GM10847 (cell line): ENCODE measurements around the gene MCTP2.

Experiments
- POLR2A ChIP-seq: IDR thresholded peaks from 2 replicates; pipeline ENCODE4 v1.6.1; 2011; ENCODE audit not compliant: insufficient read length; ENCODE audit errors: extremely low read depth

The MCTP2 gene

GRCh38 chr15:94400526-94401298, 169.4 kb downstream of the MCTP2 start:
- no peak for TF ChIP-seq POLR2A

GRCh38 chr15:94403331-94403730, 172.0 kb downstream of the MCTP2 start:
- no peak for TF ChIP-seq POLR2A

- no peak for TF ChIP-seq POLR2A
Observed at GRCh38 chr15:94404733-94405283, 173.4 kb downstream of the MCTP2 start.

- no peak for TF ChIP-seq POLR2A
Observed at GRCh38 chr15:94411285-94411684, 179.9 kb downstream of the MCTP2 start.

GRCh38 chr15:94411846-94412245, 180.5 kb downstream of the MCTP2 start:
- TF ChIP-seq POLR2A, result no peak

GRCh38 chr15:94412979-94413746, 181.8 kb downstream of the MCTP2 start:
- TF ChIP-seq POLR2A, result no peak

- no peak for TF ChIP-seq POLR2A
Observed at GRCh38 chr15:94414916-94415315, 183.6 kb downstream of the MCTP2 start.

- TF ChIP-seq POLR2A, result no peak
Observed at GRCh38 chr15:94416267-94416666, 184.9 kb downstream of the MCTP2 start.

- no peak for TF ChIP-seq POLR2A
Observed at GRCh38 chr15:94416820-94417219, 185.5 kb downstream of the MCTP2 start.

- TF ChIP-seq POLR2A, result no peak
Observed at GRCh38 chr15:94417501-94418293, 186.3 kb downstream of the MCTP2 start.

- no peak for TF ChIP-seq POLR2A
Observed at GRCh38 chr15:94421706-94422105, 190.3 kb downstream of the MCTP2 start.

GRCh38 chr15:94432279-94432678, 200.9 kb downstream of the MCTP2 start:
- no peak for TF ChIP-seq POLR2A

- no peak for TF ChIP-seq POLR2A
Observed at GRCh38 chr15:94439158-94439557, 207.8 kb downstream of the MCTP2 start.

GRCh38 chr15:94441760-94442159, 210.4 kb downstream of the MCTP2 start:
- no peak for TF ChIP-seq POLR2A

GRCh38 chr15:94442480-94442879, 211.1 kb downstream of the MCTP2 start:
- no peak for TF ChIP-seq POLR2A
